GM21717 (cell line): ENCODE measurements around the gene EME1.
A peak's percentile ranks its signal among the peaks of the same experiment; 100 is the strongest.
"Not testable (repeated sequence)": the region's sequence is repeated elsewhere in the genome, so short reads cannot be mapped to it uniquely, and the experiment has no call there.

ENCODE experiments used
- ATAC-seq: cut with Tn5 transposase; IDR thresholded peaks from one replicate; pipeline ENCODE4 v1.9.1; 2021; ENCODE audit warnings: mild to moderate bottlenecking, moderate library complexity; ENCODE audit not compliant: unreplicated experiment

The EME1 gene

DNA sequence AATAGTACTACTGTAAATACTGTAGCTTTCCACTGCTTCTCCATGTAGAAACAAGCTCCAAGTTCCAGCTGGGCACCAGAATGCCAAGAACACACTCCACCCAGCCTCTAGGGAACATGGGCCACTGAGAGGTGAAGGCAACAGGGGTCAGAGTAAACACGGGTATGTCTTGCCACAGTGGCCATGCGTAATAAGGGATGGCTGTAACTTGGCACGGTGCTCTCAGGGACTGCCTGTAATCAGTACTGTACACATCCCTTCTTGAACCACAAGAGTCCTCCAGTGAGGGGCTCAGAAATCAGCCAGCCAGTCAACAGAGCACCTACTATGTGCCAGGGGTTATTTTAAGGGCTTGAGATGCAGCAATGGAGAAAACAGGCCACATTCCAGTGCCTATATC is 13.5 kb downstream of the EME1 start:
- no peak for ATAC-seq

DNA sequence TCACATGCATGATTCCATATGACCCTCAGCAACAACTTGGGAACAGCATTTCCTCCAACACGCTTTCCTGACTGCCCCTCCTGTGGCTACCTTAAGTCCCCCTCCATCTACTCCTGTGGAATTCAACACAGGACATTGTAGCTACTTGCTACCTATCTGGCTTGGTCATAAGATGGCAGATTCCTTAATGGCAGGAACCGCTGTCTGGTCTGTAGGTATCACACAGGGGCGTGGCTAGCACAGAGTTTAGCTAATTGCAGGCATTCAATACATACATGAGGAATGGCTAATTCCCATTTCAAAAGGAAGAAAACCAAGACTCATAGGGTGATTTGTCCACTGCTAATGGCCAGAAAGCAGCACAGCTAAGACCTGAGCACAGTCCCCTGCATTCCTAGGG is 15.7 kb downstream of the EME1 start:
- ATAC-seq, result no peak

DNA sequence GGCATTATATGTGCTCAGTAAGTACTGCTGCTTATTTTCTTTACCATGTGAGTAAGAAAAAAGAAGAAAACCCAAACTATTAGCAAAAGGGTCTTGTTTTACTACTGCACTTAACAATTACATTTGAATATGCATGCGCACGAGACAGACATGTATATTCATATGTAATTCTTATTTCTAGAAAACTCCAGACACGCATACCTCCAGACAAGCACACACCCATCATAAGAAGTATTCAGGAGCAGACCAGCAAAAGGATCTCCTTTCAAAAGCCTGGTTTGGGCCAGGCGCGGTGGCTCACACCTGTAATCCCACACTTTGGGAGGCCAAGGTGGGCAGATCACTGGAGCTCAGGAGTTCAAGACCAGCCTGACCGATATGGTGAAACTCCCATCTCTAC is 16.5 kb downstream of the EME1 start:
- ATAC-seq, result no peak

DNA sequence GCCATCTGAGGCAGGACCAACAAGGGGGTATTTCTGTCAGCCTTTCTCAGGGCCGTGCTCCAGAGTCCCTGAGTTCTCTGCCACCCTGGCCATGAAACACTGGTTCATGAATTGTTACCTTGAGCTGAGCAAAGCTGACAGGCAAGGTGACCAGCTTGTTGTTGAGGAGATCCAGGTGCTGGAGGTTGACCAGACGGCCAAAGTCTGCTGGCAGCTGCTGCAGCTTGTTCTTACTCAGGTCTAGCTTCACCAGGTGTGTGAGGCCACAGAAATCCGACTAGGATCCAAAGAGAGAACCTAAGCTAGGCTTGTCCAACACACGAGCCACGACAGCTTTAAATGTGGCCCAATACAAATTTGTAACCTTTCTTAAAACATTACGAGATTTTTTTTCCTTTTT is 19.6 kb downstream of the EME1 start:
- no peak for ATAC-seq

DNA sequence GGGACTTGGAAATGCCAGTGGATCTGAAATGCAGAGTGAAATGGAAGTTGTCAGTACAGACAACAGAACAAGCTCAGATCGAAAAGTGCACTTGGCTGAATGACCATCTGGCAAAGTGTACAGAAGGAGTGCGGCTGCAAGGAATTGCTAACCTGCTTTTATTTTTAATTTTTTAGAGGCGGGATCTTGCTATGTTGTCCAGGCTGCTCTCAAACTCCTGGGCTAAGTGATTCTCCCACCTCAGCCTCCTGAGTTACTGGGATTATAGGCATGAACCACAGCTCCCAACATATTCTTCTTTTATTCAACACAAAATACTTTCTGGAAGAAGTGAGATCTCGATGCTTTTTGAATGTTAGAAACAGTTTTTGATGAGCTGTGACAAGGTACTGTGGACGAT is 20.7 kb downstream of the EME1 start:
- no peak for ATAC-seq

DNA sequence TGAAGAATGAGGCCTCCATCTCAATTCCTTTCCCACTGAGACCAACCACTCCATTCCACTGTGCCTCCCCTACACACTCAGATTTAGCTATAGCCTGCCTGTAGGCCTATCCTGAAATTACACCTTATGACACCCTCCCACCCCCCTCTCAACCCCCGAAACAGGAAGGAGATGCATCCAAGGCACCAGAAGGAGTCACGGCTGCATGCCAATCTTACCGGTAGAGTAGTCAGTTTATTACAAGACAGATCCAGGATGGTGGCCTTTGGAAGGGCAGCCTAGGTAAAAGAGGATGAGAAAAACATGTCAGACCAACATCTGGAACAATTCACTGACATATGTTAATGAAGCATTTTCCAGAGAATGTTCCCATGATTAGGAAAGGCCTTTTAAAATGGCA is 21.7 kb downstream of the EME1 start:
- no peak for ATAC-seq

DNA sequence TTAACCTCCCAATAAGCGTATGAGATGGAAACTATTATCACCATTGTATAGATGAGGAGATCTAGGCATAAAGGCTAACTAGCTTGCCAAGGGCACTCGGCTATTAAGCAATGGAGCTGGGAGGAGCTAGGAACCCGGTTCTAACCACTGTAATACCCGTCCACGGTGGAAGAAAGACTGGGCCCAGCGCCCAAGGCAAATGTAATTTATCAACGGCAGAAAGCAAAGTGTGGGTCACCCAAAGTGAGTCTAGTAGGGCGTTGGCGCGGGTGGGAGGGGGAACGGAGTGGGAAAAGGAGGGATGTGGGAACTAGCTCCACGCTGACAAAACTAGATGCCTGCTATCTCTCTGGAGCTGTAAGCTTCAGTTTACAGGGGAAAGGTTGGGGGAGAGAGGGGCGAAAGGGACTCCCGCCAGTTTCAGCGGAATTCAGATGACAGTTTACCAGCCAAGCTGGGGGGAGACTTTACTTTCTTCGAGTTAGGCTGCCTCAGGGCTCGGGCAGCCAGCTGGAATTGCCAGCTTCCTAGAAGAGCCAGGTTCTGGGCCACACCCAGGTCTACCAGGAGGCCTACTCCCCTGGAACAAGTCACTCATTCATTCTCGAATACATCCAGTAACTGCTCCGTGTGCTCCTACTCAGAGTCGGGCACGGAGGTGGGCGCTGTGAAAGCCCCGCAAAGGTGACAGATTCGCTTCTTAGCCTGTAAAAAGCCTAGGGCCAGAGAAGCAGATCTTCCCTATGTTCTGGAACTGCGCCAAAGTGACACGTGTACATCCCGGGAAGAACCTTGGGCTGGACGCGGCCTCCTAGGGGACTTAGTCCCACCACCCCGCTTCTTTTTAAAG is 23.5 kb downstream of the EME1 start:
- ATAC-seq, result peak; percentile 14

DNA sequence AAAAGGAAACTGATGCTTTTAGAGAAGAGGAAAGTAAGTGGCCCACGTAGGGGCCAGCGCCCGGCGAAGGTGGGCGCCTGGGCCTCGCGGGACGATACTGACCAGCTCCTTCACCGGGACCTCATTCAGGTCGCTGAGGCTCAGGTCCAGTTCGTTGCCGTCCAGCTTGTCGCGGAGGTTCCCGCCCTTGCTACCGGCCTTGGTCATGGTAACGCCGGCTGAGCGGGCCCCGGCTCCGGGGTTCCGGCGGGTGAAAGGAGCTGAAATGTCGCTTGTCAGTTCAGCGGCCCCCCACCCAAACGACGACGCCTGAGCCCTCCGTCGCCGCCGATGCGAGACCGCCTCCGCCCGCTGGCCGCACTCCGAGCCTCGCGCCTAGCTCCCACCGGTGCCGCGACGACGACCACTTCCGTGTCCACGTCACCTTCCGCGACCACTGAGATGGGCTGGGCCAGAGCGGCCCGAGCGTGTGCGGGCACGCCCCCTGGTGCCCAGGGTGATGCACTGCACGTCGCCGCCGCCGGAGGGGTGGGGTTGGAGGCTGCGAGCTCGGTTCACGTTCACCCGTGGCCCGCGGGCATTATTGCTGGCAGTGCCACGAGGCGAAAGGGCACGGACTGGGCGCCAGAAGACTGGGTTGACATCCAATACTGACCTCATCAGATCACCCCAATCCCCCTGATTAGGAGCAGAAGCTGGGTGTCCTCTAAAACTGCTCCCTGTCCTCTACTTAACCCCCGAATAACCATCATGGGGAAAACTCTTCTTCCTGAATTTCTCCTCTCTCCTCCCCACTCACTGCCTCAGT is 24.3 kb downstream of the EME1 start, which contains the start of gene LRRC59:
TSS of gene LRRC59 (minus strand) at position 413 of the 808 bp plus-strand sequence. CDS start at position 207, 206 bp downstream.
- ATAC-seq, result peak; percentile 93

DNA sequence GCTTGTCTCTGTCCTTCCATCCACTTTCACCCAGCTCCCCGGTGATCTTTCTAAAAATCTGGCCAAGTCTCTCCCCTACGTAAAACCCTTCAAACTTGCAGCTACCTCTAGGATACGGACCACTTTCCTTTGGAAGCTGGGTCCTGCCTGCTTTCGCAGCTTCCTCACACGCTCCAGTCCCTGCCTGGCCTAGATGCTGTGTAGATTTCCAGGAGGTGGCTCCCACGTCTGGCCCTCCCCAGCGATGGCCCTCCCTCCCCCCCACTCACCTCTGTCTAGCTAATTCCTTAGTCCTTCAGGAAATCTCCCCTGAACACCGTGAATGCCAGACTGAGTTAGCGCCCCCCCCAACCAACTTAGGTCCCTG is 24.9 kb downstream of the EME1 start:
- no peak for ATAC-seq

DNA sequence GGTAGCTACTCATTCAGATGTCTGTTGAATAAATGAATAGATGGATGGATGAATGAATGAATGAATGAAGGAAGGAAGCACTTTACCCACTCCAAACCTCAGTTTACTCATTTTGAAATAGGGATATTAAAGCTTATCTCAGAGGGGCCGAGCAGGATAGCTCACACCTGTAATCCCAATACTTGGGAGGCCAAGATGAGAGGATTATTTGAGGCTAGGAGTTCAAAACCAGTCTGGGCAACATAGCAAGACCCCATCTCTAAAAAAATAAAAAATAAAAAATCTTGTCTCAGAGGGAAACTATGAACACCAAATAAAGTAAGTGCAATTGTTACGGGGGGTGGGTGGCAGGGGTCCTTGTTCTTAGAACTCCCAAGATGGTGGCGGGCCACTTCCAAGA is 25.6 kb downstream of the EME1 start:
- ATAC-seq, result not testable (repeated sequence)

DNA sequence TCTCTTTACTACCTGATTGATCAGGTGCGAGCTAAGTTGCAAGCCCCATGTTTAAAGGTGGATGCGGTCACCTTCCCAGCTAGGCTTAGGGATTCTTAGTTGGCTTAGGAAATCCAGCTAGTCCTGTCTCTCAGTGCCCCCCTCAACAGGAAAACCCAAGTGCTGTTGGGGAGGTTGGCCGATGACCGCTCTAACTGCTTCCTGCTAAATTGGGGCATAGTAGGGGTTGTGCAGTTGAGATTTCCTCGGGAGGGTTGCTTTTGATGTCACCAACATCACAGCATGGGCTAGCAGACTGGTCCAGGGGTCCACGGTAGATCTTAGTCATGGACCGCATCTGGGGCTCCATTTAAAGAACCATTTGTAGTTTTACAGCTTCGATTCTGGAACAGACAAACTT is 26.6 kb downstream of the EME1 start:
- ATAC-seq, result not testable (repeated sequence)

DNA sequence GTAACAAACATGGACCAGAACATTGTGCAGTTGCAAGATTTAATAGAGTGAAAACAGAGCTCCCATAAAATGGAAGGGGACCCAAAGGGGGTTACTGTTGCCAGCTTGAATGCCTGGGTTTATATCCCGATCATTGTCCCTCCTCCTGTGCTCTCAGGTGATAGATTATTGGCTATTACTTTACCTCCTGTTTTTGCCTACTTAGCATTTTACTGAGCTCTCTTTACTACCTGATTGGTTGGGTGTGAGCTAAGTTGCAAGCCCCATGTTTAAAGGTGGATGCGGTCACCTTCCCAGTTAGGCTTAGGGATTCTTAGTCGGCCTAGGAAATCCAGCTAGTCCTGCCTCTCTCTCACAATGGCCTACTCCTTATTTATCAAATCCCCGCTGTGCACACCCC is 32.3 kb downstream of the EME1 start:
- not testable (repeated sequence) for ATAC-seq

DNA sequence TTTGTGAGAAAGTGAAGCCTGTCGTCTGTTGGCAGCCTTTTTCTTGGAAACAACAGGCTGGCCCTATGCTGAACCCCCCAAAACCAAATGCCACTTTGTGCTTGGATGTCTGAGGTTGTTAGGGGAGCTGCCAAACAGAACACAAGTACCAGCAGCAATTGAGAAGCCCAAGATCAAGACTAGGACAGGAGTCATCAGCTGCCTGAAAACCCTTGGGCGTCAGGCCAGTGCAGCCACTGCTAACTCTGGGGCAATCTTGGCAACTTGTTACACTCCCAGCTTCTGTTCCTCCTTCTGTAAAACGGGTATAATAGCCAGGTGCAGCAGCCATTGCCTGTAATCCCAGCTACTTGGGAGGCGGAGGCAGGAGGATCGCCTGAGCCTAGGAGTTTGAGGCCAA is 33.5 kb downstream of the EME1 start:
- no peak for ATAC-seq

DNA sequence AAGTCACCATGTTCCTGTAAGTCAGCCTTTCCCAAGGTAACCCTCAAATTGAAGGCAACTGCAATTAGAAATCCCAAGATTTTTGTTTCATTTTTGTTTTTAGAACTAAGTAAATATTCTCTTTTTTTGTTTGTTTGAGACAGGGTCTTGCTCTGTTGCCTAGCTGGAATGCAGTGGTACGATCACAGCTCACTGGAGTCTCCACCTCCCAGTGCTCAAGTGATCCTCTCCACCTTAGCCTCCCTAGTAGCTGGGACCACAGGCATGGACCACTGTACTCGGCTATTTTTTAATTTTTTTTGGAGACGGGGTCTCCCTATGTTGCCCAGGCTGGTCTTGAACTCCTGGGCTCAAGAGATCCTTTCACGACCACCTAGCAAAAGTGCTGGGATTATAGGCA is 34.9 kb downstream of the EME1 start:
- ATAC-seq, result no peak

DNA sequence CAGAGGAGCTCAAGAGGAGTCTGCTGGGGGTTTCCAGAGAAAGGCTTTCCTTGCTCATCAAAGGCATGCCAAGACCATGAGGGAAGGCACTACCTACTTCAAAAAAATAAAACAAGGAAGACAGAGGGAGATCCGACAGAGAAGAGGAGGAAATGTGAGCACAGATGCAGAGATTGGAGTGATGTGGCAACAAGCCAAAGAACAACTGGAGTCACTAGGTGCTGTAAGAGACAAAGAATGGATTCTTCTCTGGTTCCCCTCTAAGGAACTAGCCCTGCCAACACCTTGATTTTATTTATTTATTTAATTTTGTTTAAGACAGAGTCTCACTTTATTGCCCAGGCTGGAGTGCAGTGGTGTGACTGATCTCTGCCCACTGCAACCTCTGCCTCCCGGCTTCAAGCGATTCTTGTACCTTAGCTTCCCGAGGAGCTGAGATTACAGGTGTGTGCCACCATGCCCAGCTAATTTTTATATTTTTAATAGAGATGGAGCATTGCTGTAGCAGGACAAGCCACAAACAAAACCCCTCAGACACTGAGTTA is 39.2 kb downstream of the EME1 start:
- ATAC-seq, result no peak

DNA sequence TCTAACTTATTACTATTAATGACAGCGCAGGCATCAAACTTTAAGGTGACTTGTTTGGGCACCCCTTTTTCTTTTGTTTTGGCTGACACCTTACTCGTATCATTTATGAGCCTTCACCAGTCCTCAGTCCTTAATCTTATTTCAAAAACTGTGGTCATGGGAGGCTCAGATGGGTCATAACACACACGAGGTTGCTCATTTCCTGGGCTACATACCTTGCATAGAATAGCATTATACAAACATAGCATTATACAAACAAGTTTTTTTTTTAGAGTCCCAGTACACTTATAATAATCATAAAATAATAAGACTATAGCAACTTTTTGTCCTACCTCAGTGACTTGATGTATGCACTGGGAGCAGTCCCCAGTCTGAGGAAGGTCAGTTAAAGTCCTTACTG is 41.8 kb downstream of the EME1 start:
- ATAC-seq, result no peak

DNA sequence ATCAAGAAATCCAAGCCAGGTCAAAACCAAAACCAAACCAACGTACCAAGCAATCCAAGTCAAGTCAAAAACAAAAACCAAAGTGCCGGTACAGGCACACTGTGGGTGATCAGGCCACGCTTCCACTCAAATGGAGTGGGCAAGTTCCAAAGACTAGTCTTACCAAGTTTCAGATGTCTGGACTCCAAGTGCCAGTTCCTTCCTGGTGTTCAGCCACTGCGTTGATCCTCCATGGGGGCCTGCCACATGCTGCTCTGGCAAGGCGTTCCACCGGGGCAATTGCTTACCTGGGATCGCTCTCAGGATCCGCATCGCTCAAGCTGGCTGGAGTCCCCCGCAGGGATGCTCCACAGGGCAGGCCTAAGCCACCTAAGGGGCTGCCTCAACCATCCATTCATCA is 46.5 kb downstream of the EME1 start:
- not testable (repeated sequence) for ATAC-seq

DNA sequence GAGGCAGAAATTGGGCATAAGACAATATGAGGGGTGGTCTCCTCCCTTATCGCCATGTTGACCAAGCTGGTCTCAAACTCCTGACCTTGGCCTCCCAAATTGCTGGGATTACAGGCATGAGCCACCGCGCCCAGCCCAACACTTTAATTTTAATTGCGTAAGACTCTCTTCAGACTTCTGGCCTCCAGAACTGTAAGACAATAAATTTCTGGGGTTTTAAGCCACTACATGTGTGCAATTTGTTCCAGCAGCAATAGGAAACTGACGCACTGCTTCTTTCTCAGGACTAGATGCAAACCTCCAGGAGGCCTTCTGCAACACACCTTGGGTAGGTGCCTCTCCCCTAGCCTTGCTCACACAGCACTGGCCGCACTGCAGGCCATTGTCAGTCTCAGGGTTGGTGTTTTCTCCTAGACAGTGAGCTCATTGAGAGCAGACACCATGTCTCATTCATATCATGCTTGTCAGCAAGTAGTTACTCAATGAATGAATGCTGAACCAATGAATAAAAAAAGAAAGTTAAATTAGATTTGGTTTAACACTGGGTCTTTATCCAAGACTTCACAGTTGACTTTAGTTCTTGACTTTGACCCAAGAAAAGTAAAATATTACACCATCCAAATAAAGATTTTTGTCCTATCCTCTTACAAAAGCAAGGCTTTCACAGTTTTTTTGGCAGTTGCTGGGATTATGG is 47.5 kb downstream of the EME1 start:
- no peak for ATAC-seq

DNA sequence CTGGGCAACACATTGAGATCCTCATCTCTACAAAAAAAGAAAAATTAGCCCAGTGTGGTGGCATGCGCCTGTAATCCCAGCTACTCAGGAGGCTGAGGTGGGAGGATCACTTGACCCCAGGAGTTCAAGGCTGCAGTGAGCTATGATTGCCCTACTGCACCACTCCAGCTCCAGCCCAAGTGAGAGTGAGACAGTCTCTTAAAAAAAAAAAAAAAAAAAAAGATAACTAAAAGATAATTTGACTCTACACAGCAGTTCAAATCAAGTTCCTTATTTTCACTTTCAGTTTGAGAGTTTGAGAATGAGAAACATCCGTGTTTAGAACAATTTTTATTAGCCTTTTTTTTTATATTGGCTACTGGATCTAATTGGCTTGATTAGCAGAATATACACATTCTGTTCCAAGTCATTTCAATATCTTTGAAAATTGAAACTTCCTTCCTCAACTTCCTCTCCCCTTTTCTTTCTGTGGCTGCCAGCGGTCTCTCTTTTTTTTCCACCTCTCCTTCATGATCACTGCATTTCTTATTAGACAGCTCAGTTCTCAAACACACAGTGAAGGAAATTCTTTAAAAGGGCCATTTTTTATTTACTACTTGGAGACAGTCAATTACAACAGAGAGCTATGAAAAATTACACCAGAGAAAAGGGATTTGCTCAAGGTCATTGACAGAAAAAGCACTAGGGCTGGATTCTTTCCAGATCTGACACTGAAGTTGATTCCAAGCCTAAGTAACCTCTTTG is 48.5 kb downstream of the EME1 start:
- ATAC-seq, result no peak

DNA sequence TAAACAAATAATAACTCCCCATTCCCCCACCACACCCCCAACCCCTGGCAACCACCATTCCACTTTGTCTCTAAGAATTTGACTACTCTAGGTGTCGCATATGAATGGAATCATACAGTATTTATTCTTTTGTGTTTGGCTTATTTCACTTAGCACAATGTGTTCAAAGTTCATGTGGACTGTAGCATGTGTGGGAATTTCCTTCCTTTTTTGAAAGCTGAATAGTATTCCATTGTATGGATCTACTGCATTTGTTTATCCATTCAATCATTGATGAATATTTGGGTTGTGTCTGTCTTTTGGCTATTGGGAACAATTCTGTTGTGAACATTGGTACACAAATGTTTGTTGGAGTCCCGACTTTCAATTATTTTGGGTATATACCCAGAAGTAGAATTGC is 49.7 kb downstream of the EME1 start:
- ATAC-seq, result no peak
